Neural cell (in vitro differentiated cells): ENCODE data around the gene PDCD1. TPM values are rescaled to one million over a fixed set of nuclear protein-coding genes. Genes with fewer than 3 reads are reported as not detected.
"Not testable (repeated sequence)": the region's sequence is repeated elsewhere in the genome, so short reads cannot be mapped to it uniquely, and the experiment has no call there.

Experiments
- H2AFZ ChIP-seq: fragments of 200-600, 300-800 bp; sonication (generic), shearing (Covaris generic); 2 replicates; pipeline ENCODE4 v1.6.0; 2014; ENCODE audit warnings: low read depth, mild to moderate bottlenecking, antibody characterized with exemption, low read length, moderate library complexity
- H3F3A ChIP-seq: fragments of 200-600 bp; shearing (Covaris generic); 2 replicates; pipeline ENCODE4 v1.6.1; 2016; ENCODE audit warnings: mild to moderate bottlenecking, moderate library complexity, mixed read lengths, antibody characterized with exemption, low read length; ENCODE audit not compliant: insufficient read depth, poor library complexity, severe bottlenecking
- H3K27ac ChIP-seq: fragments of 200-600, 300-800 bp; sonication (generic), shearing (Covaris generic); 2 replicates; pipeline ENCODE4 v1.5.1; 2014; ENCODE audit warnings: mild to moderate bottlenecking, low read length, moderate library complexity
- H3K27me3 ChIP-seq: fragments of 300-800, 200-600 bp; sonication (generic), shearing (Covaris generic); 2 replicates; pipeline ENCODE4 v1.6.0; 2014; ENCODE audit warnings: mild to moderate bottlenecking, low read depth, low read length, moderate library complexity; ENCODE audit not compliant: insufficient read depth
- H3K36me3 ChIP-seq: fragments of 300-800, 200-600 bp; sonication (generic), shearing (Covaris generic); 2 replicates; pipeline ENCODE4 v1.5.1; 2014; ENCODE audit warnings: mild to moderate bottlenecking, antibody characterized with exemption, low read length, moderate library complexity; ENCODE audit not compliant: insufficient read depth
- H3K4me2 ChIP-seq: fragments of 300-800, 200-600 bp; sonication (generic), shearing (Covaris generic); 2 replicates; pipeline ENCODE4 v1.6.0; 2014; ENCODE audit warnings: mild to moderate bottlenecking, low read length
- H3K4me3 ChIP-seq: fragments of 300-800, 200-600 bp; sonication (generic), shearing (Covaris generic); 2 replicates; pipeline ENCODE4 v1.5.1; 2014; ENCODE audit warnings: mild to moderate bottlenecking, low read length, moderate library complexity
- H3K79me2 ChIP-seq: fragments of 200-600 bp; shearing (Covaris generic); replicated peaks from 2 replicates; pipeline ENCODE4 v1.6.0; 2014; ENCODE audit warnings: mild to moderate bottlenecking, low read length, moderate library complexity; ENCODE audit not compliant: insufficient read depth
- H3K9ac ChIP-seq: fragments of 300-800, 200-600 bp; sonication (generic), shearing (Covaris generic); 2 replicates; pipeline ENCODE4 v1.6.1; 2016; ENCODE audit warnings: mild to moderate bottlenecking, low read length, mixed read lengths
- H3K9me2 ChIP-seq: fragments of 200-600 bp; shearing (Covaris generic); 2 replicates; pipeline ENCODE4 v1.6.1; 2016; ENCODE audit warnings: mild to moderate bottlenecking, low read length, mixed read lengths; ENCODE audit not compliant: insufficient read depth
- H3K9me3 ChIP-seq: fragments of 200-600, 300-800 bp; sonication (generic), shearing (Covaris generic); 2 replicates; pipeline ENCODE4 v1.6.1; 2016; ENCODE audit warnings: mild to moderate bottlenecking, mixed run types, low read length, moderate library complexity, mixed read lengths
- H4K20me1 ChIP-seq: fragments of 200-600 bp; shearing (Covaris generic); 2 replicates; pipeline ENCODE4 v1.6.1; 2016; ENCODE audit warnings: mild to moderate bottlenecking, mixed run types; ENCODE audit not compliant: insufficient read depth
- EP300 ChIP-seq: fragments of 450-650 bp; conservative IDR thresholded peaks from 2 replicates; pipeline ENCODE4 v1.6.1; 2014; ENCODE audit warnings: antibody characterized with exemption, mild to moderate bottlenecking, moderate library complexity; ENCODE audit not compliant: poor library complexity, severe bottlenecking
- EZH2 ChIP-seq: fragments of 200-600, 300-800 bp; shearing (Covaris generic), sonication (generic); IDR thresholded peaks from 2 replicates; pipeline ENCODE4 v1.6.1; 2014; ENCODE audit warnings: antibody characterized with exemption, low read length, borderline replicate concordance, mild to moderate bottlenecking; ENCODE audit not compliant: insufficient read depth, poor library complexity, severe bottlenecking
- MXI1 ChIP-seq: fragments of 450-650 bp; conservative IDR thresholded peaks from 2 replicates; pipeline ENCODE4 v1.6.1; 2014; ENCODE audit warnings: antibody characterized with exemption, mild to moderate bottlenecking; ENCODE audit not compliant: poor library complexity, severe bottlenecking
- POLR2AphosphoS5 ChIP-seq: IDR thresholded peaks from 2 replicates; pipeline ENCODE4 v1.6.1; 2012
- RAD21 ChIP-seq: fragments of 450-650 bp; conservative IDR thresholded peaks from 2 replicates; pipeline ENCODE4 v1.6.1; 2014; ENCODE audit warnings: antibody characterized with exemption, mild to moderate bottlenecking, moderate library complexity
- SMC3 ChIP-seq: fragments of 450-650 bp; conservative IDR thresholded peaks from 2 replicates; pipeline ENCODE4 v1.6.1; 2014; ENCODE audit warnings: antibody characterized with exemption, mild to moderate bottlenecking, moderate library complexity; ENCODE audit not compliant: poor library complexity
- TAF1 ChIP-seq: IDR thresholded peaks from 2 replicates; pipeline ENCODE4 v1.6.1; 2012; ENCODE audit warnings: low read depth
- polyA minus RNA-seq: library from RNA; depleted of rRNA, polyadenylated mRNA; stranded (reverse); fragments of >200 nt; gene quantifications from 2 replicates; pipeline ENCODE4 v1.2.3, GENCODE V29; 2014
- polyA plus RNA-seq: library from polyadenylated mRNA; depleted of rRNA; stranded (reverse); fragments of >200 nt; gene quantifications from 2 replicates; pipeline ENCODE4 v1.2.3, GENCODE V29; 2014
- TF ChIP-seq, protein P1 (sequence below): IDR thresholded peaks from 2 replicates; pipeline ENCODE4 v1.6.1; 2012; ENCODE audit warnings: borderline replicate concordance
- TF ChIP-seq, protein P2 (sequence below): fragments of 450-650 bp; IDR thresholded peaks from 2 replicates; pipeline ENCODE4 v1.5.1; 2014; ENCODE audit warnings: antibody characterized with exemption, mild to moderate bottlenecking, moderate library complexity; ENCODE audit not compliant: poor library complexity, severe bottlenecking

PDCD1 gene
- polyA plus RNA-seq (not detected in 2 replicates), polyA minus RNA-seq (not detected in 2 replicates)

DNA sequence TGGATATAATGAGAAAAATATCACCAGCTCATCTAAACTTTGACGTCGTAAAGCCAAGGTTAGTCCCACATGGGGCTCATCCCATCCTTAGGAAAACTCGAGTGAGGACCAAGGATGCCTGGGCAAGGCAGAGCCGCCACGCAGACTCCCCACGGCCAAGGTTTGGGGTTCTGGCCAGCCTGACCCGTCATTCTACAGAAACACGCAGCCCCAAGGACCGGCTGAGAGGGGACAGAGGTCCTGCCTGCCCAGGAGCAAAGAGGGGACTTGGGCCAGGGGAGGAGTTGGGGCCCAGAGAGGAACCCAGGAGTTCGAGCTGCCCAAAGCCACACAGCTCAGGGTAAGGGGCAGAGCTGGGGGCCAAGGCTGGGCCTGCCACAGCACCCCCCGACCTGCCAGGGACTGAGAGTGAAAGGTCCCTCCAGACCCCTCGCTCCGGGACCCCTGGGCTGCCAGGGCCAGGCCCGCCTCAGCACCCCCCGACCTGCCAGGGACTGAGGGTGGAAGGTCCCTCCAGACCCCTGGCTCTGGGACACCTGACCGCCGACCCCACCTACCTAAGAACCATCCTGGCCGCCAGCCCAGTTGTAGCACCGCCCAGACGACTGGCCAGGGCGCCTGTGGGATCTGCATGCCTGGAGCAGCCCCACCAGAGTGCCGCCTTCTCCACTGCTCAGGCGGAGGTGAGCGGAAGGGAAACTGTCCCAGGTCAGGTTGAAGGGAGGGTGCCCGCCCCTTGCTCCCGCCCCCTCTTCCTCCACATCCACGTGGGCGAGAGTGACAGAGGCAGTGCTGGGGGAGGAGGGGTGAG lies at the start of gene PDCD1:
PDCD1 (minus strand) TSS at position 689 of the 811 bp plus-strand sequence; CDS start at position 633, 56 bp downstream.
- H3F3A ChIP-seq = no peaks in the 10 kb centered on the region

DNA sequence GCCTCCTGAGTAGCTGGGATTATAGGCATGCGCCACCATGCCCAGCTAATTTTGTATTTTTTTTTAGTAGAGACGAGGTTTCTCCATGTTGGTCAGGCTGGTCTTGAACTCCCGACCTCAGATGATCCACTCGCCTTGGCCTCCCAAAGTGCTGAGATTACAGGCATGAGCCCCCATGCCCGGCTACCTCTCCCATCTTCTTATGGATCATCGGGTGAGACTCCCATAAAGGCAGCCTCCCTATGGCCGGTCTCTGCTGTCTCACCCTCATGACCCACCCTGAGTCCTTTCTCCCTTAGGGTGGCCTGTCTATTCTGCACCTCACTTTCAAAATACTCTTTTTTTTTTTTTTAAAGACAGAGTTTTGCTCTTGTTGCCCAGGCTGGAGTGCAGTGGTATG lies 49.1 kb upstream of the PDCD1 start:
- H3K9ac ChIP-seq, H3K27ac ChIP-seq, H2AFZ ChIP-seq, H3K4me2 ChIP-seq, H3K4me3 ChIP-seq, H3K27me3 ChIP-seq, H3K36me3 ChIP-seq, H4K20me1 ChIP-seq, H3K9me2 ChIP-seq, H3K79me2 ChIP-seq, H3F3A ChIP-seq, H3K9me3 ChIP-seq: not testable (repeated sequence)

More for the DNA sequence above, at the start of gene PDCD1:
- peak within 1 kb of the TSS; percentile 24 for H2AFZ ChIP-seq
- H3K79me2 ChIP-seq = no peaks in the 10 kb centered on the region
- no peaks in the 10 kb centered on the region for H4K20me1 ChIP-seq
- H3K27ac ChIP-seq = peak within 1 kb of the TSS; percentile 63
- H3K4me2 ChIP-seq = no peak within 1 kb of the TSS
- TF ChIP-seq, protein P1, sequence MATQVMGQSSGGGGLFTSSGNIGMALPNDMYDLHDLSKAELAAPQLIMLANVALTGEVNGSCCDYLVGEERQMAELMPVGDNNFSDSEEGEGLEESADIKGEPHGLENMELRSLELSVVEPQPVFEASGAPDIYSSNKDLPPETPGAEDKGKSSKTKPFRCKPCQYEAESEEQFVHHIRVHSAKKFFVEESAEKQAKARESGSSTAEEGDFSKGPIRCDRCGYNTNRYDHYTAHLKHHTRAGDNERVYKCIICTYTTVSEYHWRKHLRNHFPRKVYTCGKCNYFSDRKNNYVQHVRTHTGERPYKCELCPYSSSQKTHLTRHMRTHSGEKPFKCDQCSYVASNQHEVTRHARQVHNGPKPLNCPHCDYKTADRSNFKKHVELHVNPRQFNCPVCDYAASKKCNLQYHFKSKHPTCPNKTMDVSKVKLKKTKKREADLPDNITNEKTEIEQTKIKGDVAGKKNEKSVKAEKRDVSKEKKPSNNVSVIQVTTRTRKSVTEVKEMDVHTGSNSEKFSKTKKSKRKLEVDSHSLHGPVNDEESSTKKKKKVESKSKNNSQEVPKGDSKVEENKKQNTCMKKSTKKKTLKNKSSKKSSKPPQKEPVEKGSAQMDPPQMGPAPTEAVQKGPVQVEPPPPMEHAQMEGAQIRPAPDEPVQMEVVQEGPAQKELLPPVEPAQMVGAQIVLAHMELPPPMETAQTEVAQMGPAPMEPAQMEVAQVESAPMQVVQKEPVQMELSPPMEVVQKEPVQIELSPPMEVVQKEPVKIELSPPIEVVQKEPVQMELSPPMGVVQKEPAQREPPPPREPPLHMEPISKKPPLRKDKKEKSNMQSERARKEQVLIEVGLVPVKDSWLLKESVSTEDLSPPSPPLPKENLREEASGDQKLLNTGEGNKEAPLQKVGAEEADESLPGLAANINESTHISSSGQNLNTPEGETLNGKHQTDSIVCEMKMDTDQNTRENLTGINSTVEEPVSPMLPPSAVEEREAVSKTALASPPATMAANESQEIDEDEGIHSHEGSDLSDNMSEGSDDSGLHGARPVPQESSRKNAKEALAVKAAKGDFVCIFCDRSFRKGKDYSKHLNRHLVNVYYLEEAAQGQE = no peak
- TF ChIP-seq MXI1 (no peak), TAF1 (no peak), EP300 (no peak), POLR2AphosphoS5 (no peak), SMC3 (no peak), EZH2 (no peak), RAD21 (no peak)
- TF ChIP-seq, protein P2, sequence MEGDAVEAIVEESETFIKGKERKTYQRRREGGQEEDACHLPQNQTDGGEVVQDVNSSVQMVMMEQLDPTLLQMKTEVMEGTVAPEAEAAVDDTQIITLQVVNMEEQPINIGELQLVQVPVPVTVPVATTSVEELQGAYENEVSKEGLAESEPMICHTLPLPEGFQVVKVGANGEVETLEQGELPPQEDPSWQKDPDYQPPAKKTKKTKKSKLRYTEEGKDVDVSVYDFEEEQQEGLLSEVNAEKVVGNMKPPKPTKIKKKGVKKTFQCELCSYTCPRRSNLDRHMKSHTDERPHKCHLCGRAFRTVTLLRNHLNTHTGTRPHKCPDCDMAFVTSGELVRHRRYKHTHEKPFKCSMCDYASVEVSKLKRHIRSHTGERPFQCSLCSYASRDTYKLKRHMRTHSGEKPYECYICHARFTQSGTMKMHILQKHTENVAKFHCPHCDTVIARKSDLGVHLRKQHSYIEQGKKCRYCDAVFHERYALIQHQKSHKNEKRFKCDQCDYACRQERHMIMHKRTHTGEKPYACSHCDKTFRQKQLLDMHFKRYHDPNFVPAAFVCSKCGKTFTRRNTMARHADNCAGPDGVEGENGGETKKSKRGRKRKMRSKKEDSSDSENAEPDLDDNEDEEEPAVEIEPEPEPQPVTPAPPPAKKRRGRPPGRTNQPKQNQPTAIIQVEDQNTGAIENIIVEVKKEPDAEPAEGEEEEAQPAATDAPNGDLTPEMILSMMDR = no peak
- H3K9me3 ChIP-seq = no peaks in the 10 kb centered on the region
- no peaks in the 10 kb centered on the region for H3K36me3 ChIP-seq
- H3K27me3 ChIP-seq = no peaks in the 10 kb centered on the region
- H3K9ac ChIP-seq = peak within 1 kb of the TSS; percentile 47
- H3K9me2 ChIP-seq = no peaks in the 10 kb centered on the region
- no peak within 1 kb of the TSS for H3K4me3 ChIP-seq
